SIG-M5 (cell line): ENCODE data around the gene MBNL3.

Source experiments
- DNase-seq: peaks from one replicate; lab custom pipeline; 2025; lab: John Stamatoyannopoulos, UW

Gene MBNL3, protein sequence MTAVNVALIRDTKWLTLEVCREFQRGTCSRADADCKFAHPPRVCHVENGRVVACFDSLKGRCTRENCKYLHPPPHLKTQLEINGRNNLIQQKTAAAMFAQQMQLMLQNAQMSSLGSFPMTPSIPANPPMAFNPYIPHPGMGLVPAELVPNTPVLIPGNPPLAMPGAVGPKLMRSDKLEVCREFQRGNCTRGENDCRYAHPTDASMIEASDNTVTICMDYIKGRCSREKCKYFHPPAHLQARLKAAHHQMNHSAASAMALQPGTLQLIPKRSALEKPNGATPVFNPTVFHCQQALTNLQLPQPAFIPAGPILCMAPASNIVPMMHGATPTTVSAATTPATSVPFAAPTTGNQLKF

GRCh38 chrX:132488819-132489577, at the start of gene MBNL3:
TSS of gene MBNL3 (minus strand) at chrX:132489038. CDS start at chrX:132439611, 49,427 bp downstream.
- no peak for DNase-seq

- DNase-seq, result no peak
These were observed 44.6 kb upstream of the MBNL3 start for GRCh38 chrX:132533409-132533808.

- no peak for DNase-seq
These were observed 44.1 kb upstream of the MBNL3 start for GRCh38 chrX:132532913-132533312.

DNA sequence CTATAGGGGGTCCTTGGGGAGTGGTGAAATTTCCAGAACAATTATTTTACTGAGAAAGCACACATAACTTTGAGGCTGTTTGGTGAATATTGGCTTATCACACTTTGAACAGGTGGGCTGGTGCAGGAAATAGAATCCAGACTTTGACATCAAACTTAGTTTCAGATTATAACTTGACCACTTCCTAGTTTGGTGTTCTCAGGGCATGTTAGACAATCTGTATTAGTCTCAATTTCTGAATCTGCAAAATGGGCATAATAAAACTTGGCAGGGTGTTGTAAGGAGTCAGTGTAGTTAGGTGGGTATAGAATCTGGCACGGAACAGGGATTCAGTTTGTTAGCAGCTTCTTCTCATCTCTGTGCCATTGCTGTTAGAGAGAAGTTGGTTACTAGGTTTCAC, 43.3 kb upstream of the MBNL3 start:
- no peak for DNase-seq

DNA sequence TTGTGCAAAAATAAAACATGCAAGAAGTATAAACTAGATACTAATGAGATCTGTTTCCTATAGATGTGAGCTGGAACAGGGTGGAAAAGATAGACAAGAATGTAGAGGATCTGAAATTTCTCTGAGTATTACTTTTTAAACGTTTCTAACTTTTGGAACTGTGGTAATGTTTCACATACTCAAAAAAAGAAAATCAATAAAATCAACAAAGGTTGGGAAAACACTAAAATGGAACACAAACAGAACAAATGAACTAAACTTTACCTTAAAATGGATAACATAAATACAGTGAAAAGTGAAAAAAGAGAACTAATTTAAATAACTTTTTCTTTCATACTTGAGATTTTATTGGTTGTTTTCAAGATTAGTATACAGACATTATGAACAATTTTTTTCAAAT, 32.0 kb upstream of the MBNL3 start:
- no peak for DNase-seq

DNA sequence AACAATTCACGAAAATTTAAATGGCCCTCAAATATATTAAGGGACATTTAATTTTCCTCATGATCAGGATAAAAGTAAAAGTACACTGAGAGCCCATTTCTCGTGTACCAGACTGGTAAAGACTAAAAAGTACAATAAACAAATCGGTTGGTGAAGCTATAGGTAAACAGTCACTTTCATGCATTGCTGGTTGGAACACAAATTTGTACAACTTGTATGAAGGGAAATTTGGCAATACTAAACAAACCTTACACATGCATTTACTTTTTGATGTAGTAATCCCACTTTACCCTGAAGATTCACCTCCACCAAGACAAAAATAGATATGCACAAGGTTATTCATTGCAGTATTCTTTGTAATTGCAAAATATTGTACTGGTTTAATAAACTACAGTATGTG, 31.4 kb upstream of the MBNL3 start:
- DNase-seq, result no peak

- no peak for DNase-seq
These were observed 29.6 kb upstream of the MBNL3 start for GRCh38 chrX:132518401-132518800.

- no peak for DNase-seq
These were observed 20.0 kb upstream of the MBNL3 start for GRCh38 chrX:132508834-132509233.

DNA sequence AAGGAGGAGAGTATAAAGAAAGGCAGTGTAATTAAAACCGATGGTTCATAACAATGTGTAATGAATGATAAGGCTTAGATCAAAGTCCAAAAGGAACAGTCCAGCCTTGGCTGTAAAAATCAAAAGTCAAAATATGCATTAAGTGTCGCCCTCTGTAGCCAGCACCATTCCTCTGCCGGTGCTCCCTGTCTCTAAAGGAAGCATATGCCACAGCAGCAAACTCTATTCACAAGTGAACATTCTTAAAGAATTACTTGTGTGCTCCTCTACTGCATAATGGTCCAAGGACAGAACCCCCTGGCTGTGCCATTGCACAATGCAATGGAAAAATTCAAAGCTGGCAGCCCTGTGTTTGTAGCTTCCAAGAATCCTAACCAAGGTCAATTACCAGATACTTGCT, 16.3 kb upstream of the MBNL3 start:
- no peak for DNase-seq

GRCh38 chrX:132504417-132504816, 15.6 kb upstream of the MBNL3 start:
- no peak for DNase-seq

DNA sequence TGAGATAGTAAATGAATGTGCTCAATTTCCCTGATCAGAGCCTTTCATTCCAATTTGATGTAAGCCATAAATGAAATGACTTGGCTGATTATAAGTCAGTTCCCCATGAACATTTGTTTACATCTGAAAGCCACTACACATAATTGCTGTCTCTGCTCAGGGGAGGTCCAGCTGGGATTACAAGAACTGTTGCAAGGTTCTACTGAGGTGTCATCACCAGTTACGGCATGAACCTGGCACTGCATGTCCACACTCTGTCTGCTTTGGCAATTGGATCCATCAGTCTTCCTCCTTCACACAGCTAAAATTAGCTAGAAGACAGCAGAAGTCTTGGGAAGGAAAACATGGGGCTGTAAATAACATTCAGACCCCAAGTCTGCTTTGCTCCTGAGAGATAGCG, 12.8 kb upstream of the MBNL3 start:
- DNase-seq, result no peak

GRCh38 chrX:132497432-132497831, 8.6 kb upstream of the MBNL3 start:
- DNase-seq, result no peak

DNA sequence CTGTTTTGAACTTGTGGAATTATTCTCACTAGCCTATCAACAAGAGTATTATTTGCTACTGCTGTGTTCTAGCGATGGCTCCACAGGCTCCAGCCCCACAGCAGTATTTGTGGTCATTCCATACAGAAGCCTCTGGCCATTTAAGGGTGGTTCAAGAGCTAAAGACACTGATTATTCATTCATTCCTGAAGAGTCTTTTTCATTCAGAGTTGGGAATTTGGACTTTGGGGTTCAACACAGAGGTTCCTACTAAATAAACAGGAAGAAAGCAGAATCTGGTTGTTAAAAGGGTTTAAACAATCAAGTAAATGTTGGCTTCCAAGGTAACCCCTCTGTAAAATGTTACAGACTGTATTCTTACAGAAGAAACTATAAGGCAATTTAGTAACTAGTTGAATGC, 4.3 kb upstream of the MBNL3 start:
- DNase-seq, result no peak

DNA sequence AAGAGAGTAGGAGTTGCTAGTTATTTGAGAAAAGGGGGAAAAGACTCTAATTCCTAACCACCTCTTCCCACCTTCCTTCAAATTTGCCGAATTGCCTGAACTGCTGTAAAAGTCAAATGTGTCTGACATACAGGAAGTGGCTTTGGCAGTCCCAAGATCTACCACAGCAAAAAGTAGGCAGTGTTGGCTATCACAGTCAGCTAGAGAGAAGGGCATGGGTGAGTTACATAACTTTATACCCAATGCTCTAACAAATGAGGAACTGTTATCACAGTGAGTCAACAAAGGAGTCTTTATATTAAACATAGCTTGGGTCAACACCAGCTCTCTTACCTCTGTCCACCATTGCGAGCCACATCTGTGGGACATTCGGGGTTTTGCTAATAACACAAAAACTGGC, 2.4 kb upstream of the MBNL3 start:
- peak; percentile 61 for DNase-seq

DNA sequence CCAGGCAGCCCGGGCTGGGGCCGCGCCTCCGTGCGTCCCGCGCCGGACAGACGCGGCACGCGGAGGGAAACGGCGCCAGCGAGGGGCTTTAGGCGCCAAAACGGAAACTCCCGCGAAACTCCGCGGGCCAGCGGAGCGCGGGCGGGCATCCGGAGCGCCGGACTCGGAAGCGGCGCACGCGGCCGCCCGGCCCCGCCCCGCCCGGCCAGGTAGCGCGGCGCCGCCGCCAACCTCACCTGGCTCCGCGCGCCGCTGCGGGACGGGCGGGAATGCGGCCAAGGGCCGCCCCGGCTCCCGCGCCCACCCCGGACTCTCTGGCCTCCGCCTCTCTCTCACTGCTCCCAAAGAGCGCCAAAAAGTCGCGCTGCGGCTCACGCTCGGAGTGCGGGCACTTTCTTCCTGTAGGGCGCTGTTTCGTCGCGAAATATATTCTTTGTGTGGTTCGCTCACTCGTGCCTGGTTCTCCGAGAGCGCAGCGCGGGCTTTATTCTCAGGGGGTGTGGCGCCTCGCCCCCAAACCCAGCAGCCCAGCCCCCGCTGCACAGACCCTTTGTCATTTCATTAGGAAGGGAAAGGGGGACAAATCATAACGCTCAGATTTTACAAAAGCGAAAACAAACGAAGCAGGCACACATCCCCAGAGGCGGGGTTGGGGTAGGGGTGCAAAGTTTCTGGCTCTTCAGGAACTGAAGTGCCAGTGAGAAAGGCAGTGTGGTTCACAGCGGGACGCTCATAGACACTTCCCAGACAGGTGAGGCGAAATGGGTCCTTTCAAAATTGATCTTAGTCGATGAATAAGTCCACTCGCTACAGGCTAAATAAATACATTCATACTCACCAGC, 961 bp upstream of the MBNL3 start:
- DNase-seq, result no peak

- DNase-seq, result peak; percentile 14
These were observed 595 bp downstream of the MBNL3 start for GRCh38 chrX:132488180-132488705.

DNA sequence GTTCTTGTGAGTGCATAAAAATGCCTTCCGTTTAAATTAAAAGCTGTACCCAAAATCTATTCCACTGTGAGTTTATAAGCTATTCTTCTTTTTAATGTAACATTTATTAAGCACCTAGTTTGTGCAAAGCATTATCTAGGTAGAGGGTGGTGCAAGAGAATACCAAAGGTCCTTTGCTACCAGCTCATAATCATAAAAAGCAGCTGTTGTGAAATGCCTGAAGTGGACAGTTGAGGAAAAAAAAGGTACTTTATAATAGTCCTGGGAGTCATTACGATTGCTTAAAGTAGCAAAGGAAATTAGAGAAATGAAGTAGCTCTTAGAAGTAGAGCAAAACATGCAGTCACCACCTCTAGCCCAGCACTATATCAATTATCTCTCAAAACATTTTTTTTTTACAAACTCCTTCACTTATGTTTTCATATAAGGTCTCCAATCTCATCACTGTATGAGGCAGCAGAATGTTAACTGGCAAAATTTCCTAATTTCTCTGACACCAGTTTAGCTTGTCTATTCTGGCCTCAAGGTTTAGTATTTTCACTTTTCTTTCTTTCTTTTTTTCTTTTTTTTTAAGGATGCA, 2.1 kb downstream of the MBNL3 start:
- DNase-seq, result no peak

DNA sequence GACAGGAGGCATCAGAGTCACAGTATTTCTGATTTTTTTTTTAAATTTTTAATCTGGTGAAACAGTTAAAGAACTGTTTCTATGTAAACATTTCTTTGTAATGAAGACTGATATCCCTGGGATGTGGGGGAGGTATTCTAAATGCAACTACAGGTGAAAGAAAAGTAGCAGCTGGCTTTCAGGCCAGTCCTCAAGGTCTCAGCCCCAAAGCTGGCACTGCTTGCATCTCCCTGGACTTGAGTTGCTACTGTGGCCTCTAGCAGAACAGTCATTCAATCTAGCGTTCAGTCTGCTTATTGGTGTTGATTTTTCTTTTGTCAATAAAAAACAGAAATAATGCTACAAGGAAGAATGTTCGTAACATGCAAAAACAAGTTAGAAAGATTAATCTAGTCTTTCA, 4.9 kb downstream of the MBNL3 start:
- no peak for DNase-seq

DNA sequence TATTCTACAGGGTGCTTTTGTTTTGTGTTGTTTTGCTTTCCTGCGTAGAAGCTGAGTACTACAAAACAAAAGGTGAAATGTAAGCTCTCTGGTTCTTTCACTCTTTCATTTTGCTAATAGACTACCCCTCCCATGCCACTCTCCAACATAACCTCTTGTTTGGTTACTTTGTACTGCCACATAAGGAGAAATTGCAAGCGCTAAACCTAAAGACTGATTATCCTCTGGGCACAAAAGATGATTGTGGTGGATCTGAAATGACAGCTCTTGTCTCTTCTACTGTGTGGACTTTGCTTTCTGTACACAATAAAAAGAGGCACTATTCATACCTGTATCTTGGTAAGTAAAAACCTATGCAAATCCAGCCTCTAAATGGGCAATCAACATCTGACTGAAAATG, 5.3 kb downstream of the MBNL3 start:
- no peak for DNase-seq

DNA sequence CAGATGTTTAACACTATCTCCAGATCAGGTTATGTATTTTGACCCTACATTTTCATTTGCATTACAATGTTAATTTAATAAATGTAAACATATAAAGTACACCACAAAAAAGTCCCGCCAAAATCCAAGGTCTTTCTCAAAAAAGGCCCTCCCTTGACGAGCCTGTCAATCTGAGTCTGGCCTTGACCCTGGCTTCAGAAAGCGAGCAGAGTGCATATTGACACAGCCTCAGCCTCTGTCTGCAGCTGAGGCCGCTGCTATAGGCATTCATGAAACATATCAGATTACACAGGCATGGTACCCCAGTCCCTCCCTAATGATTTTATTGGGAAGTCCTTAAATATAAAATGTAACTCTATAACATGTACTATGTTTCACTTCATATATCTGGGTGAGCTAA, 6.2 kb downstream of the MBNL3 start:
- no peak for DNase-seq

DNA sequence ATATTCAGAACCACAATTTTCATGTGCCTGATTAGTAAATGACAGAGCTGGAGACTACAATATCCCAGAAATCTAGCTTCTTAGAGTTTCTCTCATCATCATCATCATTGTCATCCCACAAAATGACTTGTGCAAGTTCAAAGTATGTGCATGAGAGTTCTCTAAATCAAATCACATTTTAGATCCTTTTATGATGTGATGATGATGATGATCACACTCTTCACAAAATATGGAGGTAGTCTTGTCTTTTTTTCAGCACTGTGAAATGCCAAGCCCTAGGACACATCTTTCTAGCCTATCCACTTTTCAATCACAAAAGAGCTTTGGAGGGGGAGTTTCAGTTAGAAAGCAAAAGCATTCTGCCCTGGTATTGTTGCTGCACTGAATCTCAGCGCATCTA, 7.4 kb downstream of the MBNL3 start:
- no peak for DNase-seq

DNA sequence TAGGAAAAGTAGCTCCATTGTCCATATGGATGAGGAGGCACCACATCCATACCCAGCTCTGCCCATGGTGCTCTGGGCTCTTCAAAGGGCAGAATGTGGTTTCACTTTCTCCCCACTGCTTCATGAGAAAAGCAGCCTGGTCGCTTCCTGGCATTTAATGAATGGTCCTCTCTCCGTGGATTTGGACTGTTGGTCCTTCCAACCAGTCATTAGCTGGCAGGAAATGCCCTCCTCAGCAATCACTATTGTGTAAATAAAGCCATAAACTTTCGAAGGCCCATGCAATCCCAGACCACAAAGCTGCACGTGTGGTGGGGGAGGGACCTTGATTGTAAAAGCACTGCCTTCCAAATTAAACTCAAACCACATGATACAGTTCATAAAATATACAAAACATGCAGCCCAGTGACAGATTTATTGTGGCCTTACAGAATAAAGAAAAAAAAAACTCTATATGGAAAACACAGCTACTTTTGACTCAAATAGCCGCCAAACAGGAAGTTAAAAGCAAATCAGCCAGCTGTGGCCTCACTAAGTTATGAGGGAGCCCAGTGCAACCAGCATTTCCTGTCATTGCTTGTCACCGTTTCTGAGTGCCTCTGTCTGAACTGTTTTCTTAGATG, 8.1 kb downstream of the MBNL3 start:
- DNase-seq, result peak; percentile 30
